Type B pancreatic cell (in vitro differentiated cells): ENCODE data around the gene SPTB. TPM values are rescaled to one million over a fixed set of nuclear protein-coding genes. Genes with fewer than 3 reads are reported as not detected.

ENCODE experiments used
- DNase-seq: peaks from one replicate; pipeline ENCODE4 v3.0.0; 2021; ENCODE audit warnings: mixed read lengths; ENCODE audit not compliant: unreplicated experiment; ENCODE audit errors: extremely low spot score
- H3K27ac Mint-ChIP-seq: 2 replicates; pipeline ENCODE4 v1.8.0; 2021; ENCODE audit warnings: mild to moderate bottlenecking, mixed read lengths
- H3K27me3 Mint-ChIP-seq: 2 replicates; pipeline ENCODE4 v1.8.0; 2021; ENCODE audit warnings: mixed read lengths
- H3K36me3 Mint-ChIP-seq: 2 replicates; pipeline ENCODE4 v1.8.0; 2021; ENCODE audit warnings: mixed read lengths
- H3K4me1 Mint-ChIP-seq: one replicate; pipeline ENCODE4 v1.8.0; 2021; ENCODE audit warnings: mixed read lengths; ENCODE audit not compliant: unreplicated experiment
- H3K4me3 Mint-ChIP-seq: 2 replicates; pipeline ENCODE4 v1.8.0; 2021; ENCODE audit warnings: mild to moderate bottlenecking, mixed read lengths
- H3K9me3 Mint-ChIP-seq: 2 replicates; pipeline ENCODE4 v1.8.0; 2021; ENCODE audit warnings: mixed read lengths
- total RNA-seq: library from RNA; stranded (reverse); gene quantifications from 2 replicates; pipeline ENCODE4 v1.2.1, GENCODE V29; 2021; ENCODE audit warnings: low replicate concordance
- TF ChIP-seq, protein P1 (sequence below): fragments of 200-600 bp; sonication (generic); conservative IDR thresholded peaks from 2 replicates; pipeline ENCODE4 v1.5.0; 2021; ENCODE audit warnings: antibody characterized with exemption, mild to moderate bottlenecking

The SPTB gene
- total RNA-seq, 1 donor from 2014 or later = 3.8 TPM

DNA sequence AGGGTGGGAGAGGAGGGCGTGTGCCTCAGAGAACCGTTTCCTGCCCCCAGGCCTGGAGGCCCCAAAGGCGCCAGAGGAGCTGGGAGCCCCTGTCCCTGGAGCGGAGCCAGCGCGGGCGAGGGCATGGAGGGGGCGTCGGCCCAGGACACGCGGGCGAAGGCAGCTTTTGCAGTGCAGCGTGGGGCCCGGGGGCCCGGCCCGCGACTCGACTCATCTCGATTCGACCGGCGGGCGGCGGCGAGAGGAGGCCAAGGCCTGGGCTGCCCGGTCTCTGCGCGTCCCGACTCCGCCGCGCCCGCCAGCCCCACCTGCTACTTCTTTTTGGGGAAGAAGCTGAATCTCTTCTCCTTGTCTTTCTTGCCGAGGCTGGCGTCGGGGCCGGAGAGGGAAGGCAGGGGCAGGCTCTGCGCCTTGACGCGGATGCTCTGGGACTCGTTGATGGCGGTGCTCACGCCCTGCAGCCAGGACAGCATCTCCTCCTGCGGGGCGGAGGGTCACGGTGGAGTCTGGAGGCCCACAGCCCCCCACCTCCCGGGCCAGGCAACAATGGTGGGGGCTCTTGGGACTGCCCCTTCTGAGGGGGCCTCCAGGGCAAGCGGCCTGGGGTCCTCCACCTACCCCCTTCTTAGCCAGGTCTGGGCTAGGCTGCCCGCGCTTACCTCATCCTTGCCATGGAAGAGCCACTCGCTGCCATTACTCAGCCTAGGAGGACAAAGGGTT lies 130.6 kb downstream of the SPTB start:
- H3K9me3 Mint-ChIP-seq = no peaks in the 10 kb centered on the region

GRCh38 chr14:64748521-64748920 lies 131.2 kb downstream of the SPTB start:
- no peaks in the 10 kb centered on the region for H3K9me3 Mint-ChIP-seq
- no peak overlapping the region for H3K27ac Mint-ChIP-seq
- no peak overlapping the region for H3K4me3 Mint-ChIP-seq
- peaks cover 6% of the 10 kb centered on the region for H3K4me1 Mint-ChIP-seq
- no peaks in the 10 kb centered on the region for H3K27me3 Mint-ChIP-seq
- TF ChIP-seq, protein P1, sequence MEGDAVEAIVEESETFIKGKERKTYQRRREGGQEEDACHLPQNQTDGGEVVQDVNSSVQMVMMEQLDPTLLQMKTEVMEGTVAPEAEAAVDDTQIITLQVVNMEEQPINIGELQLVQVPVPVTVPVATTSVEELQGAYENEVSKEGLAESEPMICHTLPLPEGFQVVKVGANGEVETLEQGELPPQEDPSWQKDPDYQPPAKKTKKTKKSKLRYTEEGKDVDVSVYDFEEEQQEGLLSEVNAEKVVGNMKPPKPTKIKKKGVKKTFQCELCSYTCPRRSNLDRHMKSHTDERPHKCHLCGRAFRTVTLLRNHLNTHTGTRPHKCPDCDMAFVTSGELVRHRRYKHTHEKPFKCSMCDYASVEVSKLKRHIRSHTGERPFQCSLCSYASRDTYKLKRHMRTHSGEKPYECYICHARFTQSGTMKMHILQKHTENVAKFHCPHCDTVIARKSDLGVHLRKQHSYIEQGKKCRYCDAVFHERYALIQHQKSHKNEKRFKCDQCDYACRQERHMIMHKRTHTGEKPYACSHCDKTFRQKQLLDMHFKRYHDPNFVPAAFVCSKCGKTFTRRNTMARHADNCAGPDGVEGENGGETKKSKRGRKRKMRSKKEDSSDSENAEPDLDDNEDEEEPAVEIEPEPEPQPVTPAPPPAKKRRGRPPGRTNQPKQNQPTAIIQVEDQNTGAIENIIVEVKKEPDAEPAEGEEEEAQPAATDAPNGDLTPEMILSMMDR = no peak
- H3K36me3 Mint-ChIP-seq = peaks cover 5% of the 10 kb centered on the region
- no peak for DNase-seq

More for the DNA sequence above, 130.6 kb downstream of the SPTB start:
- TF ChIP-seq, protein P1 = no peak
- Mint-ChIP-seq H3K27ac (no peak overlapping the region), H3K27me3 (no peaks in the 10 kb centered on the region), H3K36me3 (peaks cover 2% of the 10 kb centered on the region), H3K4me1 (peaks cover 4% of the 10 kb centered on the region), H3K4me3 (no peak overlapping the region)
- no peak for DNase-seq

- no peaks in the 10 kb centered on the region for H3K9me3 Mint-ChIP-seq
- no peak overlapping the region for H3K27ac Mint-ChIP-seq
- peaks cover 6% of the 10 kb centered on the region for H3K4me1 Mint-ChIP-seq
- no peak overlapping the region for H3K4me3 Mint-ChIP-seq
- DNase-seq = no peak
- H3K27me3 Mint-ChIP-seq = no peaks in the 10 kb centered on the region
- TF ChIP-seq, protein P1 = no peak
- H3K36me3 Mint-ChIP-seq = peaks cover 5% of the 10 kb centered on the region
Measured at GRCh38 chr14:64747327-64747726, 132.4 kb downstream of the SPTB start.

DNA sequence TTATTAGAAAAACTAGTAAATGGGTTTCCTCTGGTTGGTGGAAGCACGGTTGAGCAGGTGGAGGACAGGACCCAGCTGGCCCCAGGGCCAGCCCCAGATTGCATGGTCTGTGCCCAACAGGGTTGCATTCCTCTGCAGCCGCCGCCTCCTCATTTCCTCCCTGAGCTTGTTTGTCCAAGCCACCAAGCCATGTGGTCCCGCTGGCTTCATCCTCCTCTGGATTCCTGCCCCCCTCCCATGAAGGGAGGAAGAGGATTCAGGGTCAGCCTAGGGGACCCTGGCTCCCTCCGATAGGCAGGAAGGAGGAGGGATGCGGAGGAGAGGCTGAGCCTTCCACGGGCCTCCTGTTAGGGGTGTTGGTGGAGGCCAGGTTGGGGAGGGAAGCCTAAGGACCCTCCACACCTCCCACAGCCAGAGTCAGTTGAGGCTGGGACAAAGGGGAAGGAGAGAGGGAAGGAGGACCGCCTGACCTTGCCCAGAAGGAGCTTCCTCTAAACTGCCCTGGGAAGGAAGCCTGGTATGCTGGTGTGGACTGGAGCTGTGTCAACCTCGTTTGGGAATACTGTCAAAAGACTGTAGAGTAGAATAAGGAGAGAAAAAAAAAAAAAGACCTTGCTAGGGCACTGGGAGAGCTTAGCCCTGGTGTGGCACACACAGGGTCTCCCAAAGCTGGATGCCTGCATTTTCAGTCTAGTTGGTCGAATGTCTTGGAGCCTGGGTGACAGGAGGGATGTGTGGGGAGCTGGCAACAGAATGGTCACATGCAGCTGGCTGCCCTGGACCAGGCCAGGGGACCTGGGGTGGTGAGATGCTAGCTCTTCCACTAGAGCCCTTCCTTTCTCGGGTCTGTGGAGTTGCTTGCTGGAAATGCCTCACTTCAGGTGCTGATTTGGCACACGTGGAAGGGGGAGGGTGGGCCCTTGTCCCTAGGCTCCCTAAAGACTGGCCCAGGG lies 133.1 kb downstream of the SPTB start:
- DNase-seq = no peak
- peak overlapping the region; percentile 62 for H3K27ac Mint-ChIP-seq
- H3K36me3 Mint-ChIP-seq = peaks cover 5% of the 10 kb centered on the region
- peaks cover 6% of the 10 kb centered on the region for H3K4me1 Mint-ChIP-seq
- TF ChIP-seq, protein P1 = no peak
- H3K4me3 Mint-ChIP-seq = no peak overlapping the region
- no peaks in the 10 kb centered on the region for H3K27me3 Mint-ChIP-seq
- no peaks in the 10 kb centered on the region for H3K9me3 Mint-ChIP-seq

DNA sequence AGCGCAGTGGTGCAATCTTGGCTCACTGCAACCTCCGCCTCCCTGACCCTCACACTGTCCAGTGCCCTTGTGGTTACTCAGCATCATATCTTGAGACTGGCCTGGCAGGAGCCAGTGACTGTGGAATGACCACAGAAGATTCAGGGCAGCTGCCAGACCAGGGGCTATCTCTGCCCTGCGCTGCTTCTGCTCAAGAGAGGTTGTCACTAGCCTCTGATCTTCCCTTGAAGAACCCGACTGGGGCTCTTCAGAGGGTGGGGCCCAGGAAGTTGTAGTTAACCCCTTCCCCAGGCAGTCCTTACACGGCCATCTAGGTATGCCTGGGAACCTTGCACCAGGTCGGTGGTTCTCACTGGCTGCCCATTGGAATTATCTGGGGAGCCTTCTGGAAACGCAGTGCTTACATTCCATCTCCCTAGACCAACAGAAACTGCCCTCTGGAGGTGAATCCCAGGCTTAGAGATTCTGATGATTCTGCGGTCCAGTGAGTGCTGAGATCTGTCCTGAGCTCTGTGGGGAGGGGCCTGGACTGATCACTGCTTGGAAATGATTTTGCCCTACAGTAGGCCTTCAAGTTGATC lies 134.1 kb downstream of the SPTB start:
- Mint-ChIP-seq H3K9me3 (no peaks in the 10 kb centered on the region), H3K27me3 (no peaks in the 10 kb centered on the region), H3K36me3 (peaks cover 9% of the 10 kb centered on the region), H3K27ac (no peak overlapping the region), H3K4me3 (no peak overlapping the region), H3K4me1 (peaks cover 6% of the 10 kb centered on the region)
- no peak for DNase-seq
- TF ChIP-seq, protein P1 = no peak
